CD4-positive, alpha-beta T cell treated with Interferon alpha-2 for 1 hour (primary cell): ENCODE data around the gene HHAT.

Experiments
- DNase-seq, 2 donors: peaks; one replicate each; pipeline ENCODE4 v3.0.0-alpha.2; 2020 to 2022

Gene HHAT

DNA sequence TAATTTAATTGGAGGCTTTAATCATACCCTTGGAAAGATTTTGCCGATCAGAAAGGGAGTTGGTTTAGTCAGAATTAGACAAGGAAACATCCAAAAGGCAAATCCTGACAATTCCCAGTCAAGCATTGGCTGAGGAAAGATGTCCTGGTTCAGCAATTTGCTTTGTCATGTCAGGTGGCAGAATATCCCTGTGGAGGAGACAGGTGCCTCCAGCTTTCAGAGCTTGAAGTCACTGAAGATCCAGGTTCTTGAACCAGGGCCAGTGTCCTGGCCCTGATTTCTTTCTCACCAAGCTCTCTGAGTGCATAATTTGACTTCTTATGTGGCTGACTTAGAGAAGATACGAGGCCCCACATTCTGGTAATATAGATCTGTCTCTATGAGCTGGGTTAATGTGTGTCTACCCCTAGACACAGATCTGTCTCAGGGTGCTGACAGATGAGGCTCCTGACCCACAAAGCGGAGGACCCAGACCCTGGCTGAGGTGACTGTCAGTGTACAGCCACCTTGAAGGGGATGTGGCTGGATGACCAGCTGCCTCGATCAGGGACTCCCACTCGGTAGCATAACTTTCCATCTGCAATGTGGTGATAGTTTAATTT is 118.9 kb downstream of the HHAT start:
- no peak for DNase-seq

- peak in 1 of 2 donors; percentile 44 for DNase-seq
Measured at GRCh38 chr1:210448297-210448892, 119.7 kb downstream of the HHAT start.

- DNase-seq = no peak
Measured at GRCh38 chr1:210455840-210456603, 127.3 kb downstream of the HHAT start.

GRCh38 chr1:210456731-210457255 is 128.1 kb downstream of the HHAT start:
- DNase-seq = no peak

DNA sequence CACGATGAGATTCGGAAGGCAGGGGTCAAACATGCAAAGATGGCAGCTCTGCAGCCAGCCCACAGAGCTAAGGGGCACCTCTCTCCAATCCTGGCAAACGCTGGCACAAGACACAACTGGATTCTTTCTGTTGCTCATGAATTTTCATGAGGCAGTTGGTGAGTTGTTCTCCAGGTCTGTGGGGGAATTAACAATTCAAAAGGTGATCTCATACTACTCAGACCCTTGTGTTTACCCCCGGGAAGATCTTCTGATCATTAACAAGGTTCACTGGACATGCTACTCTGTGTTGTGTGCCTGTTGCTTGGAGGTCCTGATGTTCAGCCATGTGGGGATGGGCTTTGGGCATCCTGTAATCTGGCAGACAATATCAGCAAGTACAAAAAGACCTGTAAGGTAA is 128.9 kb downstream of the HHAT start:
- no peak for DNase-seq

DNA sequence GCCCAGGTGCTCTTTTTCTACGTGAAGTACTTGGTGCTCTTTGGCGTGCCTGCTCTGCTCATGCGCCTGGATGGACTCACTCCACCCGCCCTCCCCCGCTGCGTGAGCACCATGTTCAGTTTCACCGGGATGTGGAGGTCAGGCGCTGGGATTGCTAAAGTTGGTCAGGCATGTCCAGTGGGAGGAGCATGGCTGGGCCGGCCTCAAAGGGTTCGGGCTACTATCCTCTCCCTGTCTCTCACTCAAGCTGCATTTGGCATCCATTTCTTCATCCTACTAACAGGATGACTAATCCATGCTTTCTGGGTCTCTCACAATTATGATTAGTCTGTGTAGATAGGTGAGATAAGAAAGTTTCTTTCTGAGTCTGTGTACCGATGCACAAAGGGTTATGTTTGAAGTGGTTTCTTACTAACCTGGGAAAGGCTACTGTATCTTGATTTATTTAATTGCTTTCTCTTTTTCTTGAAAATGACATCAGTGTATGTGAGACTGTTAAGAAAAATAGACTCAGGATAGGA is 135.9 kb downstream of the HHAT start:
- no peak for DNase-seq

DNA sequence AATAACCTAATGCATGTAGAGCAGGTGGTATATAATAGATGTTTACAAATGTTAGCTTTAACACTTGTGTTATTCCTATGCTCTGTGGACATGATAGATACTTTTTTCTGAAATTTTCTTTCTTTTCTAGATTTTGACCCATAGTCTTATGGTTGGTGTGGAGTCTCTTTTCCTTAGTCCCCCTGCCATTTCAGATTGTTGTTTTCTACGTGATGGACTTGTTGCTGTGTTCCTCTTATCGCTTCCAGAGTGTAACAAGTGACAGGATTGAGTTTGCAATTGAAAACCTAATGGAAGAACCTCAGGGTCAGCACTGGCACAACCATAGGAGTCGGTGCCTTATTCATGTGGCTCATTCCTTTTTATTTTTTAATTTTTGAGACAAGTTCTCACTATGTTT is 136.4 kb downstream of the HHAT start:
- DNase-seq = no peak

DNA sequence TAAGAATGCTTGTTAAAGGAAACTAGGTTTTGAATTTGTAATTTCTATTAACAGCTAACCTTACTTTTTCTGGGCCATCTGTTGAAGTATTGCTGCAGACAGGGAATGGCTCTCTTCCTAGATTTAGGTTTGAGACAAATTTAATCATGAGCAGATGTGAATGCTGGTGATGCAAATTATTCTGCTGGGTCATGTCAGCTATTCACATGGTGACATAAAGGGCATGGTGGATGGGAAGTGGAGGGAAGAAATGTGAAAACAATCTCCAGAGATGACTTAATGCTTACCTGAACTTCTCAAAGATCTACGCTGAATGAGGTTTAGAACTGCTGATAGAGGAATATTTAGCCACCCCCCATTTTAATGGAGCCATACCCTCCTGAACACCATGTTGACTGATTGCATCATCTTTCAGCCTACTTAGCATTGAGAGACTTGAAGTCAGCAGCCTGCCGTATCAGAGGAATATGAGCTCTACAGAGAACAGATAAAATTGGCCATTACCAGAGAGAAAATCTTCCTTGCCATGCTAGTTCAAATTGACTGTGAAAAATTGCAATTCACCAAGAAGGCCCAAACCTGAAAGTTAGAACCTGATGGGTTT is 138.8 kb downstream of the HHAT start:
- no peak for DNase-seq

GRCh38 chr1:210469441-210469840 is 140.7 kb downstream of the HHAT start:
- no peak for DNase-seq

GRCh38 chr1:210475321-210475720 is 146.6 kb downstream of the HHAT start:
- DNase-seq = no peak

- DNase-seq = no peak
Measured at GRCh38 chr1:210475806-210476205, 147.1 kb downstream of the HHAT start.

DNA sequence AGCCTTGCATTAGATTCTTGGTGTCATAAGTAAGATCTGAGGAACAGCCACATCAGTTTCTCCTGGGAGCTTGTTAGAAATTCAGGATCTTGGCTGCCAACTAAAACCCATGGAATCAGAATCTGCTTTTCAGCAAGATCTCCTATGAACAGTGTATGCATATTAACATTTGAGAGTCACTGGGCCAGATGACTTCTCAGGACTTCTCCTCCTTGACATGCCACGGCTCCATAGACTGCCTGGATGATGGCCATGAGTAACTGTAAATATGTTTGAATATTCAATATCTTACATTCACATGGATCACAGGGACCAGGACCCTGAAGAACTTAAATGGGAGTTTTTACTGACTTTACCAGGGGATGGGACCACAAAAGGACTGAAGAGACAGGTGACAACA is 148.0 kb downstream of the HHAT start:
- DNase-seq = no peak

- DNase-seq = no peak
Measured at GRCh38 chr1:210477328-210477924, 148.7 kb downstream of the HHAT start.

DNA sequence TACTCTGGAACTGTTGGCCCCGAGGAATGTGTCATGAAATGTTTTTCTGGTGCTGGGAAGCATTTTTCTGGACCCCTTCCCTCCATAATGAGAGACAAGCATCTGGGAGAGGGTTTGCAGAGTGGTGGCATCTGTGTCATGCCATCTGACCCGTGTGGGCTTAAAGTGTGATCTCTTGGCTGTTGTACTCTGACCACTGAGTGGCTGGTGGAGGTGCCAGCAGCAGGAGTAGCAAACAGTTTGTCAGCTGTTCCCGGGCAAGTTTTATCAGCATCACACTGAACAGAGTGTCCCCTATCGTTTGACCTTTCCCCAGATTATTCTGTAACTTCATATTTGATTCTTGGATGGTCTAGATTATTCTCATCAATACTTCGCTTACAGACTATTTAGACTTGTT is 150.1 kb downstream of the HHAT start:
- DNase-seq = no peak

DNA sequence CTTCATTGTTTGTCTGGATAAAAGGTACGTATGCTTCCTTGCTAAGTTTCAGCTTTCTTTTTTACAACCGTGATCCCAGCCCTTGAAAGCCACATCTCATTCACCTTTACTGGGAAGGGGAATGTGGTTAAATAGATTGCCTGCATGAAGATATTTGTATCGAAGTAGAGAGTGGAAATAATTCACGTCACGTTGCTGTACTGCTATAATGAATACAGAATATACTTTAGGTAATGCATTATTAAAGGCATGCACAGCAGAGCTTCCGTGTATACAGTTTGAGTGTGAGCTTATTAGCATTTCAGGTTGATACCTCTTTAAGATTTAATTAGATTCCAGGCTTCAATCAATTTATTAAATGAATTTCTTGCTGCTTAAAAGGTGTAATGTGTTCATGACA is 153.8 kb downstream of the HHAT start:
- no peak for DNase-seq

DNA sequence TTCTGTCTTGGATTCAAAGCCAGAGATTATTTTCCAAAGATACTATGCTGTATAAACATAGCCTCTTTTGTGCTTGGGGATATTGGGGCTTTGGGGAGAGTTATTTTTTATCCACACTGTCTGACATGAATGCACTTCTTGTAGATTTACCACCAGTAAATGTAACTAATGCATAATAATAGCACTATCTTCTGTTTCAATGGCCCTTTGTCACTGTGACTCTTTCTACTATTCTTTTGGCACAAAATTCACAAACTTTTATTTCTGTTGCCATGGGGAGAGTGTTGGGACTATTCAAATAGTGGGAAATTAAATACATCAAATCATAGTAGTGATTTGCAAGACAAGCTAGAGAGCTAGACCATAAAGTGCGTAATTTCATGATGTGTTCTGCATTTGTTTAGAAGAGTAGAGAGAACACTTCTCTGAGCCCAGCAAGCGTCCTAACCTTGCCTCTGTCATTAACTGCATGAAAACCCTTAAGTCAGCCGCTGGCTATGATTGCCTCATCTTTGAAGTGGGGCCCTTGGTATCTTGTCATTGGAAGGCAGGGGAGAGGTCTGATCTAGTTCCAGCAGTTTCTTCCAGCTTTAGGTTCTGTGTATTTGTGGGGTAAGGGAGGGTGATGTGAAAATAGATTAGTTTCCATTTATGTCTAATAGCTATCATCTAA is 154.4 kb downstream of the HHAT start:
- DNase-seq = no peak

GRCh38 chr1:210483821-210484220 is 155.1 kb downstream of the HHAT start:
- no peak for DNase-seq

GRCh38 chr1:210487021-210487420 is 158.3 kb downstream of the HHAT start:
- DNase-seq = no peak

DNA sequence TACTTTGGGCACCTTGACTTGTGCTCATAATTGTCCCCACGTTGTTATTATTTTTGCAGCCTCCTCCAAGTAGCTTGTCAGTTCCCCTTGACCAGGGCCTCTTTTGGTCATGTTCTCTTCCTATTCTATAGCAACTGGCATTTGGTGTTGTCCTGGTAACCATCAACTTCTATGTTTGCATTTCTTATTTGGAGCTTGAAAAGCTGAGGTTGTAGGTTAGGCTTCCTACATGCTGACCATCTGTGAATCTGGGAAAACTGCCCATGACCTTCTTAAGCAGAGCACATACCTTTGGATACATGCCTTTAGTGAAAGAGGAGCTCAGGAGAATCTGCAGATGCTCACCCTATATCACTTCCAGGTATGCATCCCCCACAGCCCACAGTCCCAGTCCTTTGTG is 160.8 kb downstream of the HHAT start:
- DNase-seq = no peak

DNA sequence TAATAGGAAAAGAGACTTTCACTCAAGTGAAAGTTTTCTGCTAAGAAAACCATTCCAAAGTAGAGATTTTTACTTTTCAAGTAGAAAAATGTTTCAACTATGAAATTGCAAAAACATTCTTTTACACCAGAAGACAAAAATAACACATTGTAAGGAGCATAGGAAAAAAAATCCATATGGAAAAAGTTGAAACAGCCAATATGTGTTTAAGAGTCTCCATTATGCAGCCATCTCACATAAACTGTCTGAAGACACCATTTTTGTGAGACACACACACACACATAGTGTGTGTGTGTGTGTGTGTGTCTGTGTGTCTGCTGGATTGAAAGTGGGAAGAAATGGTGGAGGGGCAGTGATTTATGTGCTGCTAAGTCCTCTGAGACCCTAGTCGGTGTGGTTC is 162.1 kb downstream of the HHAT start:
- DNase-seq = no peak

DNA sequence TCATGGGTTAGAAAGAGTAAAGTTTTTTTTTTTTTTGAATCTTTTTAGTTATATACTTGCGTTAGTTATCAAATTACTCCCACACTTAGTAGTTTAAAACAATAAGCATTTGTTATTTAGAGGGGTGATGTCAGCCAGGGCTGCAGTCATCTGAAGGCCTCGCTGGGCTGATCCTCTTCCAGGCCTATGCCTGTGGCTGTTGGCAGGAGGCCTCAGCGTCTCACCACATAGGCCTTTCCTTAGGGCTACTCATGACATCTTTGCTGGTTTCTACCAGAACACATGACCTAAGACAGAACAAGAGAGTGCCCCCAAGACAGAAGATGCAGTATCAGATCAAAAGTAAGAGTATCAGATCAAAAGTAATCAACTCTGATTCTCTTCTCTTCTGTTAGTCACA is 167.4 kb downstream of the HHAT start:
- DNase-seq = no peak

DNA sequence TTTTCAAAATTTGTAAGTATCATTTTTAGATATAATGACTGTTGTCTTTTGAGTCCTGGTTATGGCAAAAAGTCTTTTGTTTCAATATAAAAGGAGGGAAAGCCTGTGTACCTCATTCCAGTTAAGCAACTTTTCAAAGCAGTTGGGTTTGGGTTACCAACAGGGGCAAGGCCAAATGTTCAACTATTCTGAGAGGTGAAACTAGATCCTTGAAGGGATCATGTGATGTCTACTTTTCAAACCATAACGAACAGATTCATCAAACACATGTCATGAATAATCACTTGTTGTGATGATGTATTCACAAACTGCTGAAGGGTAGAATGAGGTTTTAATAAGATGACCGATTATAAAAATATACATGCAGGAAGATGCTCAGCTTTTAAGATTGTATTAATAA is 171.3 kb downstream of the HHAT start:
- no peak for DNase-seq

- DNase-seq = no peak
Measured at GRCh38 chr1:210500831-210501230, 172.1 kb downstream of the HHAT start.
